GM19452 (cell line): ENCODE data around the gene NEU1.
"Not testable (repeated sequence)": the region's sequence is repeated elsewhere in the genome, so short reads cannot be mapped to it uniquely, and the experiment has no call there.

ENCODE experiments used
- ATAC-seq: cut with Tn5 transposase; IDR thresholded peaks from one replicate; pipeline ENCODE4 v1.9.1; 2021; ENCODE audit not compliant: unreplicated experiment

Gene NEU1

DNA sequence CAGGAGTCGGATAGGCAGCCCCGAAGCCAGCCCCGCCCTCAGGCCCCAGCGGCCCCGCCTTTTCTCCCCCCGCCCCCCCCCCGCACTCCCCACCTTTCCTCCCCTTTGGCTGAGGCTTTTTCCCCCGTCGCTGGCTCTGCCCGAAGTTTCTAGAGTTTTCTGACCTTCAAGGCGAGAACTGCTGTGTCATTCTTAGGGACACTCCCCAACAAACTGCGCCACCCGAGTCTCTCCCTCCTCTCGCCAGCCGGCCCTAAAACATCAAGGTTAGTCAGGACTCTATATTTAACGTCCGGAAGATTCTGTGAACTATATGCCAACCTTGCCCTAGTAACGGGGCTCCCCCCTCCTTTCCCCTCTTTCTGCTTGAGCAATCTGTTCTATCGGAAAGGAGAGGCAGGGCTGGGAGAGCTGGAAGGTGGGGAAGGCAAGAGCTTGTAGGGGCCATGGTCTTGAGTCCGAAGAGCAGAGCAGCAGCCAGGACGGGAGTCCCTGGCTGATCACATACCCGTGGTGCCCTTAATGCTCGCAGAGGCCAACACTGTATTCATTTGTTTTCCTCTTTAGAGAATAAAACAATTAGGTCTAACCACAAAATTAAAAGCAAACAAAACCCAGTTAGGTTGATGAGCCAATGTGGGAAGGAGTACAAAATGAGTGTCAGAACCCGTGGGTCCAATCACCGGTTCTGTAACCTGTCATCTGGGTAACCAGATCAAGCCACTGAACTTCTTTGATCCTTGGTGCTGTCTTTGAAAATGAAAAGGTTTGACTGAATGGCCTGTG lies 40.4 kb downstream of the NEU1 start:
- ATAC-seq = no peak

DNA sequence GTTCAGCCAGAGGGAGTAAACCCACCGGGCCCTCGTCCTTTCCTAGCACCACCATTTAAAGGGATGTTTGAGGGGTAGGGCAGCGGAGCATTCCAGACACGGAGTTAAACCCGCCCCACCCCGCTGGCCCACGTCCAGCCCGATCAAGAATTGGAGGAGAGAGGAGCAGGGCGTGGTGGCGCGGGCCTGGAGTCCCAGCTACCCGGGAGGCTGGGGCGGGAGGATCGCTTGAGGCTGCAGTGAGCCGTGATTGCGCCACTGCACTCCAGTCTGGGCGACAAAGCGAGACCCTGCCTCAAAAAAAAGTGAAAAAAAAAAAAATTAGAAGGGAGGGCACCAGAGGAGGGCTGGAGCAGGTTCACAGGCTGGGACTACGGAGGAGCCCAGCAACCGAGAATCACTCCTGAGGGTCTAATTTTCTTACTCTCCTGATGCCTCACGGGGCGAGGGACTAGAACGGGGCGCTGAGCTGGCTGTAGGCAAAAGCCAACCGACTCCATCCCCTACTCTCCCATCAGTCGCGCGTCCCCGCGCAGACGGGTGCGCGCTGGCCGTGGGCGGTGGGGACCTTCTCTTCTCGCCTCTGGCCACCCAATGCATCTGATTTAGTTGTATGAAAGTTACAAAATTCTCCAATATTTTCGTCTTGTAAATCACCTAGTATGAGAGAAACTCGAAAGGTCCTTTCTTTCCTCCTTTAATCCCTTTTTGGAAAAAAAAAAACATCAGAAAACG lies 41.2 kb downstream of the NEU1 start:
- ATAC-seq = no peak

DNA sequence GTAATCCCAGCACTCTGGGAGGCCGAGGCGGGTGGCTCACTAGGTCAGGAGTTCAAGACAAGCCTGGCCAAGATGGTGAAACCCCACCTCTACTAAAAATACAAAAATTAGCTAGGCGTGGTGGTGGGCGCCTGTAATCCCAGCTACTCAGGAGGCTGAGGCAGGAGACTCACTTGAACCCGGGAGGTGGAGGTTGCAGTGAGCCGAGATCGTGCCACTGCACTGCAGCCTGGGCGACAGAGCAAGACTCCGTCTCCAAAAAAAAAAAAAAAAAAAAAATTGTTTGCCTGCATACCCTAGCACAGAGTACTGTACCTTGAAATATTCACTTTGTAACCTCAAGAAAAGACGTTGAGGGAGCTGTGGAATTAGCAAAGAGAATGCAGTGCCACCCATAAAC lies 42.2 kb downstream of the NEU1 start:
- not testable (repeated sequence) for ATAC-seq

GRCh38 chr6:31819871-31820299 lies 42.7 kb downstream of the NEU1 start:
- no peak for ATAC-seq

DNA sequence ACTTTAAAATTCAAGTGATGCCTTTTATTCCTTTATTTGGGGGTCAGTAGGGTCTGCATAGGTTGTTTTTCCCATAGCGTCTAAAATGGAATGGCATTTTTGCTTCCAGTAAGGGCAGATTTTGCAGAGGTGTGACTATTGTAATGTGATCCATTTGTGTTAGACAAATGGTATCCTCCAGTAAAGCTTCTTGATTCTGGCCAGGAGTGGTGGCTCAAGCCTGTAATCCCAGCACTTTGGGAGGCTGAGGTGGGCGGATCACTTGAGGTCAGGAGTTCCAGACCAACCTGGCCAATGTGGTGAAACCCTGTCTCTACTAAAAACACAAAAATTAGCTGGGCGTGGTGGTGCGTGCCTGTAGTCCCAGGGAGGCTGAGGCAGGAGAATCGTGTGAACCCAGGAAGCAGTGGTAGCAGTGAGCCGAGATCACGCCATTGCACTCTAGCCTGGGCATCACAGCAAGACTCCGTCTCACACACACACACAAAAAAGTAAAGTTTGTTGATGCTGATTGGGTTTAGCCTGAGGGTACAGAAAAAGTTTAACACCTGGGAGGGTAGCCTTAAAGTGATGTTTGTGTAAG lies 44.6 kb downstream of the NEU1 start:
- not testable (repeated sequence) for ATAC-seq

- not testable (repeated sequence) for ATAC-seq
Observed at GRCh38 chr6:31817133-31817928, 45.3 kb downstream of the NEU1 start.

GRCh38 chr6:31815025-31815838 lies 47.4 kb downstream of the NEU1 start, which contains the start of the genes HSPA1A and HSPA1L:
Gene HSPA1A, plus strand, starts transcription at chr6:31815543. Its CDS starts 214 bp downstream, at chr6:31815757.
Gene HSPA1L, minus strand, starts transcription at chr6:31815283. Its CDS starts 3,311 bp downstream, at chr6:31811972.
- ATAC-seq = no peak

- ATAC-seq = no peak
Observed at GRCh38 chr6:31814677-31815024, 48.0 kb downstream of the NEU1 start.

DNA sequence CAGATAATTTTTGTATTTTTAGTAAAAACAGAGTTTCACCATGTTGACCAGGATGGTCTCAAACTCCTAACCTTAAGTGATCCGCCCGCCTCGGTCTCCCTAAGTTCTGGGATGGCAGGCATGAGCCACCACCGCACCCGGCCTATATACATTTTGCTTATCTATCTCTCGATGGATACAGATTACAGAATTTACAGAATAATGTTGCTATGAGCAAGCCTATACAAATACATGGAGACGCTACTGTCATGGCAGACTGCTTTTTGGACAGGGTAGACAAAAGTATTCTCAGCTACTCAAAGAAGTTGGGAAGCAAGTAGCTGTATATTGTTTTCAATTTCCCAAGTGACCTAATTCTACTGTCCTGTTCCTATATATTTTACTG lies 49.2 kb downstream of the NEU1 start:
- ATAC-seq = no peak

- no peak for ATAC-seq
Observed at GRCh38 chr6:31811645-31812044, 51.0 kb downstream of the NEU1 start.

GRCh38 chr6:31808599-31808998 lies 54.0 kb downstream of the NEU1 start:
- not testable (repeated sequence) for ATAC-seq
